ENCODE measurements around the gene CCDC70.

DNA sequence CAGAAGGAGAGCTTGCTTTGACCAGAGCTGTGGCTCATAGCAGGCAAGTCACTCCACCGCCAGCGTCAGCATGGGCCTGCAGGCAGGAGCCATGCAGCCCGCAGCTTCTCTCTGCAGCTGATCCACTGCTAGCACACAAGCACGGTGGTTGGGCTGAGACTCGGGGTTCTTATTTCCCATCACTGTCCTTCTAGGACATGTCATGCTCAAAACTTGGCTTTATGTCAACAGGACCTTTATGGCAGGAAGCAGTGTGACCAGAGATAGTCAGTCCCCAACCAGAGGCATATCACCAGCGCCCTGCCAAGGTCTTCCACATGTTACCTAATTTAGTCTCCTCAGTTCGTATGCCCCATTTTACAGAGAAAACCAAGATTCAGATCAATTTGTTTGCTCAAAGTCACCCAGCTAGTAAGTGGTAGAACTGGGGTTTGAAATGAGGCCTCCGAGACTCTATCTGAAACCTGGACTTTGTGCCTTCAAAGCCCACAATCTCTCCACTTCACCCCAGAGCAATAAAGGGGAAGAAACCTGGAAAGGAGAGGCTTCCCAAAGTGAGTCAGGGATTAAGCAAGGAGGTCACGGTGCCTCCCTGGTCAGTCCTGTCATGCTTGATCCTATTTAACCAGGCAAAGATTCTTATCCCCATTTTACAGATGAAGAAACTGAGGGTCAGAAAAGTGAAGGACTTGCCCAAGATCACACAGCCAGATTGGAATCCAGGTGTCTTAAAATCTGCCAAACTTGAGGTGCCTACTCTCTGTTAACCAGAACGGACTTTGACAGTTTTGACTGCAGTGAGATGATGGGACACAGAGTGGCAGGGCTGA, 21.8 kb upstream of the CCDC70 start:
- TF ChIP-seq RAD21 (IDR thresholded peaks at IDR 0.05) = no peak
- TF ChIP-seq, protein P1, sequence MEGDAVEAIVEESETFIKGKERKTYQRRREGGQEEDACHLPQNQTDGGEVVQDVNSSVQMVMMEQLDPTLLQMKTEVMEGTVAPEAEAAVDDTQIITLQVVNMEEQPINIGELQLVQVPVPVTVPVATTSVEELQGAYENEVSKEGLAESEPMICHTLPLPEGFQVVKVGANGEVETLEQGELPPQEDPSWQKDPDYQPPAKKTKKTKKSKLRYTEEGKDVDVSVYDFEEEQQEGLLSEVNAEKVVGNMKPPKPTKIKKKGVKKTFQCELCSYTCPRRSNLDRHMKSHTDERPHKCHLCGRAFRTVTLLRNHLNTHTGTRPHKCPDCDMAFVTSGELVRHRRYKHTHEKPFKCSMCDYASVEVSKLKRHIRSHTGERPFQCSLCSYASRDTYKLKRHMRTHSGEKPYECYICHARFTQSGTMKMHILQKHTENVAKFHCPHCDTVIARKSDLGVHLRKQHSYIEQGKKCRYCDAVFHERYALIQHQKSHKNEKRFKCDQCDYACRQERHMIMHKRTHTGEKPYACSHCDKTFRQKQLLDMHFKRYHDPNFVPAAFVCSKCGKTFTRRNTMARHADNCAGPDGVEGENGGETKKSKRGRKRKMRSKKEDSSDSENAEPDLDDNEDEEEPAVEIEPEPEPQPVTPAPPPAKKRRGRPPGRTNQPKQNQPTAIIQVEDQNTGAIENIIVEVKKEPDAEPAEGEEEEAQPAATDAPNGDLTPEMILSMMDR (IDR thresholded peaks at IDR 0.05; ENCODE audit: low read depth, low read length, missing input control) = no peak
- no peak for TF ChIP-seq TAF1 (conservative IDR thresholded peaks at IDR 0.05)
- TF ChIP-seq YY1 (IDR thresholded peaks at IDR 0.05) = no peak
- no peak for TF ChIP-seq MAX (IDR thresholded peaks at IDR 0.05)
- no peak for TF ChIP-seq GABPA (IDR thresholded peaks at IDR 0.05 in 1 of 2, conservative IDR thresholded peaks at IDR 0.05 in 1 of 2)
- no peak for TF ChIP-seq RXRA (IDR thresholded peaks at IDR 0.05)
- TF ChIP-seq SP1 (IDR thresholded peaks at IDR 0.05) = no peak

All from liver (tissue), 3 donors.